Endothelial cell of umbilical vein (primary cell): ENCODE measurements around the gene ST6GALNAC4. TPM values are rescaled to one million over a fixed set of nuclear protein-coding genes. Genes with fewer than 3 reads are reported as not detected.

Experiments used
- BruUV-seq: library from RNA; stranded (reverse); fragments of 400-500 nt; replicated peaks from 2 replicates; lab custom pipeline; 2021; lab: Mats Ljungman, UMichigan
- CTCF ChIA-PET: fragments of 300-600, 350-600 bp; sonication (Branson Sonifier 250); formaldehyde crosslinking; loops from one replicate; lab custom pipeline; 2021; ENCODE audit warnings: antibody characterized with exemption, inconsistent platforms; lab: Charles Lee
- POLR2A ChIA-PET: fragments of 300-600, 350-600 bp; sonication (Branson Sonifier 250); formaldehyde crosslinking; loops from one replicate; lab custom pipeline; 2021; ENCODE audit warnings: antibody characterized with exemption, inconsistent platforms; lab: Charles Lee
- DNase-seq: peaks from one replicate; pipeline ENCODE4 v3.0.0-alpha.2; 2011; ENCODE audit warnings: low read depth, low spot score
- FAIRE-seq: peaks from 2 replicates; lab custom pipeline; 2011; peaks lifted over from hg19 to GRCh38; lab: Jason Lieb, UNC
- H2AFZ ChIP-seq: 2 replicates; pipeline ENCODE4 v1.6.0; 2012; ENCODE audit warnings: low read depth, low read length, control low read depth, inconsistent platforms
- H3K27ac ChIP-seq: 2 replicates; pipeline ENCODE4 v1.5.1; 2011; ENCODE audit warnings: low read depth, mild to moderate bottlenecking, control low read depth, low read length, moderate library complexity; ENCODE audit not compliant: insufficient read depth
- H3K27me3 ChIP-seq, 2 experiments: 2 replicates each; pipeline versions ENCODE4 v1.6.0 to v1.6.1; 2011; ENCODE audit warnings: low read length in 2 of 2, mixed read lengths in 1 of 2; ENCODE audit not compliant: control insufficient read depth in 2 of 2, insufficient read depth in 2 of 2
- H3K36me3 ChIP-seq, 2 experiments: 2 replicates in 1 of 2; 3 replicates in 1 of 2; pipeline ENCODE4 v1.5.1; 2011; ENCODE audit warnings: low read length in 2 of 2, mild to moderate bottlenecking in 1 of 2, moderate library complexity in 1 of 2; ENCODE audit not compliant: control insufficient read depth in 2 of 2, insufficient read depth in 2 of 2; ENCODE audit errors: extremely low read depth in 1 of 2
- H3K4me1 ChIP-seq: 3 replicates; pipeline ENCODE4 v1.5.1; 2011; ENCODE audit warnings: mild to moderate bottlenecking, low read length; ENCODE audit not compliant: control insufficient read depth, insufficient read depth; ENCODE audit errors: extremely low read depth
- H3K4me2 ChIP-seq: 2 replicates; pipeline ENCODE4 v1.6.1; 2011; ENCODE audit warnings: low read length, control low read depth, mixed read lengths; ENCODE audit not compliant: insufficient read depth
- H3K4me3 ChIP-seq, 3 experiments: fragments of 200-600 bp in 1 of 3; sonication (generic), shearing (Covaris generic) in 1 of 3; replicated peaks in 1 of 3; 2 replicates each; pipeline ENCODE4 v1.5.1; 2011 to 2016; ENCODE audit warnings: control low read depth in 3 of 3, low read length in 3 of 3, mild to moderate bottlenecking in 2 of 3, inconsistent platforms in 1 of 3, low read depth in 1 of 3, moderate library complexity in 1 of 3; ENCODE audit not compliant: insufficient read depth in 1 of 3
- H3K79me2 ChIP-seq: 2 replicates; pipeline ENCODE4 v1.6.0; 2012; ENCODE audit warnings: low read length, inconsistent platforms; ENCODE audit not compliant: control insufficient read depth, insufficient read depth
- H3K9ac ChIP-seq: replicated peaks from 2 replicates; pipeline ENCODE3; 2011; ENCODE audit warnings: low read length, control low read depth; ENCODE audit not compliant: insufficient read depth; ENCODE audit errors: extremely low read depth
- H3K9me1 ChIP-seq: replicated peaks from 3 replicates; pipeline ENCODE4 v1.6.0; 2011; ENCODE audit warnings: mild to moderate bottlenecking, low read length; ENCODE audit not compliant: control insufficient read depth, insufficient read depth; ENCODE audit errors: extremely low read depth
- H3K9me3 ChIP-seq: replicated peaks from 2 replicates; pipeline ENCODE4 v1.5.1; 2012; ENCODE audit warnings: low read length, inconsistent platforms; ENCODE audit not compliant: control insufficient read depth, insufficient read depth
- H4K20me1 ChIP-seq: replicated peaks from 2 replicates; pipeline ENCODE3; 2011; ENCODE audit warnings: mild to moderate bottlenecking, low read length; ENCODE audit not compliant: control insufficient read depth, insufficient read depth; ENCODE audit errors: extremely low read depth
- CTCF ChIP-seq, 2 donors: IDR thresholded peaks; 1 replicate in 1 of 2; 2 replicates in 1 of 2; pipeline ENCODE4 v1.5.1; 2011; ENCODE audit warnings: low read length in 2 of 2, mild to moderate bottlenecking in 2 of 2, moderate library complexity in 2 of 2, control low read depth in 1 of 2, inconsistent platforms in 1 of 2, low read depth in 1 of 2; ENCODE audit not compliant: insufficient read depth in 1 of 2; ENCODE audit errors: extremely low read depth in 1 of 2
- EZH2 ChIP-seq: IDR thresholded peaks from 2 replicates; pipeline ENCODE4 v1.6.1; 2012; ENCODE audit warnings: borderline replicate concordance, low read depth, mild to moderate bottlenecking, moderate library complexity, low read length, inconsistent platforms; ENCODE audit not compliant: severe bottlenecking
- FOS ChIP-seq: IDR thresholded peaks from 2 replicates; pipeline ENCODE4 v1.6.1; 2011; ENCODE audit warnings: mild to moderate bottlenecking, low read length, moderate library complexity, borderline replicate concordance; ENCODE audit not compliant: insufficient read depth
- GATA2 ChIP-seq: IDR thresholded peaks from 2 replicates; pipeline ENCODE4 v1.7.0; 2011; ENCODE audit warnings: low read depth, mild to moderate bottlenecking, moderate library complexity, mixed read lengths, low read length; ENCODE audit not compliant: insufficient read length, insufficient read depth
- JUN ChIP-seq: IDR thresholded peaks from 2 replicates; pipeline ENCODE4 v1.6.1; 2011; ENCODE audit warnings: borderline replicate concordance, low read depth; ENCODE audit not compliant: insufficient read length, insufficient read depth
- MAX ChIP-seq: IDR thresholded peaks from 2 replicates; pipeline ENCODE4 v1.6.1; 2011; ENCODE audit not compliant: insufficient read depth, insufficient read length
- MYC ChIP-seq: IDR thresholded peaks from one replicate; pipeline ENCODE4 v1.6.1; 2011; ENCODE audit warnings: mild to moderate bottlenecking, low read depth, low read length
- POLR2A ChIP-seq: IDR thresholded peaks from 2 replicates; pipeline ENCODE4 v1.6.1; 2012; ENCODE audit warnings: low read depth, mild to moderate bottlenecking, control low read depth, low read length
- POLR2AphosphoS5 ChIP-seq: IDR thresholded peaks from 2 replicates; pipeline ENCODE4 v1.6.1; 2012; ENCODE audit warnings: low read depth, mild to moderate bottlenecking, control low read depth, low read length, moderate library complexity; ENCODE audit not compliant: insufficient read depth
- dilution Hi-C: fragments of 300-500 bp; cut with MboI; formaldehyde crosslinking; loops from one replicate; pipeline ENCODE4 v1.15.0; 2019; ENCODE audit warnings: low sequenced_read_pairs; ENCODE audit not compliant: extremely low pct_ligation_motif_present
- intact Hi-C: fragments of 100-400 bp; cut with micrococcal nuclease; formaldehyde crosslinking; loops from one replicate; pipeline ENCODE4 v1.10.0; 2022
- polyA plus RNA-seq, 4 experiments: library from polyadenylated mRNA; depleted of rRNA in 3 of 4; stranded (reverse) in 3 of 4; unstranded in 1 of 4; fragments of >200 nt; gene quantifications; 2 replicates each; pipeline versions ENCODE4 v1.2.1 to v1.2.3, GENCODE V29; 2011 to 2012; ENCODE audit warnings: missing spikeins in 1 of 4
- total RNA-seq: library from RNA; stranded (reverse); gene quantifications from 2 replicates; pipeline ENCODE4 v1.2.3, GENCODE V29; 2021

The ST6GALNAC4 gene
- total and polyA plus RNA-seq, 2 donors (not counting 3 experiments of a cell fraction or from before 2014, with no cell fraction given) = 45.9 to 85.3 TPM

- BruUV-seq = no TSS peak
- FAIRE-seq (peak; percentile 21), DNase-seq (peak; percentile 52)
- TF ChIP-seq FOS (no peak), JUN (no peak), MYC (no peak), EZH2 (no peak), GATA2 (no peak), POLR2A (no peak), POLR2AphosphoS5 (no peak), MAX (no peak), CTCF (IDR thresholded peaks at IDR 0.05; ENCODE audit: extremely low read depth in 1 of 2, insufficient read depth in 1 of 2, low read depth in 1 of 2, low read length in 2 of 2) (no peak)
- no peaks in the 10 kb centered on the region for H4K20me1 ChIP-seq
- H3K4me1 ChIP-seq = peaks cover 46% of the 10 kb centered on the region
- dilution Hi-C loops = no loop called here
- H2AFZ ChIP-seq = peak overlapping the region; percentile 20
- peak overlapping the region; percentile 10 for H3K9ac ChIP-seq
- intact Hi-C loops = no loop called here
- H3K4me2 ChIP-seq = no peak overlapping the region
- no peak overlapping the region for H3K4me3 ChIP-seq
- no peaks in the 10 kb centered on the region for H3K9me1 ChIP-seq
- no peaks in the 10 kb centered on the region for H3K9me3 ChIP-seq
- no peaks in the 10 kb centered on the region for H3K79me2 ChIP-seq
- H3K27ac ChIP-seq = peak overlapping the region; percentile 63
- ChIA-PET POLR2A (interaction anchor here (0.6 kb wide), 1 partner anchor 19 kb away, joined by 3 read pairs; no protein-coding TSS in a partner anchor), CTCF (interaction anchor here (1.1 kb wide), 1 partner anchor 12 kb away, joined by 3 read pairs; the partner anchor contains the start of gene ST6GALNAC4)
- peaks cover 0 to under 1% of the 10 kb centered on the region in 2 experiments for H3K36me3 ChIP-seq
- H3K27me3 ChIP-seq = no peaks in the 10 kb centered on the region
Measured at GRCh38 chr9:127904561-127905003, 12.3 kb downstream of the ST6GALNAC4 start.
